ENCODE data around the gene NFIA. TPM values are rescaled to one million over a fixed set of nuclear protein-coding genes. Genes with fewer than 3 reads are reported as not detected.

The NFIA gene
- polyA plus RNA-seq, 3 donors: 1.4 to 5.3 (median 2.4) TPM

DNA sequence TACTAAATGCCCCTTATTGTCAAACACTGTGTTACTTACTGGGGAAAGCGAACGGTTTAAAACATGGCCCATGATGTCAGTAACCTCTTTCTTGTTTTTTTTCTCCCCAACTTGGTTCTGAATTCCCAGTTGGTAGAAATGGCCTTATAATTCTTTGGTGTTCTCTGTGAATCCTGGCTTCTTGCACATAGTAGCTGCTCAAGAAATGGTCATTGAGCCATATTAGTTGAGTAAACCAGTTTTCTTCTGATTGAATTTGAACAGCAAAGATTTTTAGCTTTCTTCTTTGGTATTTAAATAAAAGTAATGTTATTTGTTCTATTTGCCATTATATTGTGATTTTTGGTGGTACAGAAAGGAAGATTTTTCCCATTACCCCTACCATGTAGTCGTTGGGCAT lies 87.3 kb downstream of the NFIA start:
- no peak overlapping the region for H3K9ac ChIP-seq (ENCODE audit: insufficient read depth, low read length, poor library complexity, severe bottlenecking)
- no peaks in the 10 kb centered on the region for H3K4me1 ChIP-seq (ENCODE audit: control insufficient read depth in 1 of 2, insufficient read depth in 2 of 2, low read length in 2 of 2)
- WGBS (ENCODE audit: insufficient coverage): no CpG with 5 or more reads among the region's 3 CpGs

GRCh38 chr1:61170328-61171238 lies 88.2 kb downstream of the NFIA start:
- no peak overlapping the region for H2AFZ ChIP-seq (ENCODE audit: insufficient read depth, low read depth, low read length, poor library complexity, severe bottlenecking)
- no peak overlapping the region for H3K27ac ChIP-seq (ENCODE audit: low read depth in 1 of 2, low read length in 2 of 2)
- no peaks in the 10 kb centered on the region for H3K27me3 ChIP-seq (ENCODE audit: control insufficient read depth in 2 of 2, insufficient read depth in 2 of 2, low read length in 2 of 2)
- WGBS (ENCODE audit: insufficient coverage): 88% methylated on average over 1 of the region's 6 CpGs
- TF ChIP-seq, protein P1, sequence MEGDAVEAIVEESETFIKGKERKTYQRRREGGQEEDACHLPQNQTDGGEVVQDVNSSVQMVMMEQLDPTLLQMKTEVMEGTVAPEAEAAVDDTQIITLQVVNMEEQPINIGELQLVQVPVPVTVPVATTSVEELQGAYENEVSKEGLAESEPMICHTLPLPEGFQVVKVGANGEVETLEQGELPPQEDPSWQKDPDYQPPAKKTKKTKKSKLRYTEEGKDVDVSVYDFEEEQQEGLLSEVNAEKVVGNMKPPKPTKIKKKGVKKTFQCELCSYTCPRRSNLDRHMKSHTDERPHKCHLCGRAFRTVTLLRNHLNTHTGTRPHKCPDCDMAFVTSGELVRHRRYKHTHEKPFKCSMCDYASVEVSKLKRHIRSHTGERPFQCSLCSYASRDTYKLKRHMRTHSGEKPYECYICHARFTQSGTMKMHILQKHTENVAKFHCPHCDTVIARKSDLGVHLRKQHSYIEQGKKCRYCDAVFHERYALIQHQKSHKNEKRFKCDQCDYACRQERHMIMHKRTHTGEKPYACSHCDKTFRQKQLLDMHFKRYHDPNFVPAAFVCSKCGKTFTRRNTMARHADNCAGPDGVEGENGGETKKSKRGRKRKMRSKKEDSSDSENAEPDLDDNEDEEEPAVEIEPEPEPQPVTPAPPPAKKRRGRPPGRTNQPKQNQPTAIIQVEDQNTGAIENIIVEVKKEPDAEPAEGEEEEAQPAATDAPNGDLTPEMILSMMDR (IDR thresholded peaks at IDR 0.05): no peak
- no peak overlapping the region for H3K4me3 ChIP-seq (replicated peaks in 1 of 3; ENCODE audit: low read depth in 2 of 3, low read length in 3 of 3)
- H3K4me1 ChIP-seq (ENCODE audit: control insufficient read depth in 1 of 2, insufficient read depth in 2 of 2, low read length in 2 of 2): no peaks in the 10 kb centered on the region
- no peak overlapping the region for H3K27ac Mint-ChIP-seq
- H3K9ac ChIP-seq (ENCODE audit: insufficient read depth, low read length, poor library complexity, severe bottlenecking): no peak overlapping the region
- no peak overlapping the region for H3K4me2 ChIP-seq (replicated peaks; ENCODE audit: extremely low read depth, low read length, poor library complexity, severe bottlenecking)
- H3K4me3 Mint-ChIP-seq: no peak overlapping the region
- intact Hi-C loops (cut with micrococcal nuclease): no loop called here
- H3K9me3 ChIP-seq (replicated peaks in 1 of 2; ENCODE audit: control insufficient read depth in 1 of 2, insufficient read depth in 1 of 2, low read length in 2 of 2): no peaks in the 10 kb centered on the region
- no peaks in the 10 kb centered on the region for H3K9me3 Mint-ChIP-seq
- H4K20me1 ChIP-seq (ENCODE audit: insufficient read depth, low read length): no peaks in the 10 kb centered on the region
- peaks cover 0 to 1% of the 10 kb centered on the region in 2 donors for H3K36me3 Mint-ChIP-seq
- no peaks in the 10 kb centered on the region for H3K36me3 ChIP-seq (replicated peaks in 1 of 2; ENCODE audit: control insufficient read depth in 1 of 2, insufficient read depth in 2 of 2, low read length in 2 of 2)
- no peaks in the 10 kb centered on the region for H3K79me2 ChIP-seq (ENCODE audit: insufficient read depth, low read length)
- peaks cover 0 to 2% (median 0%) of the 10 kb centered on the region in 3 donors for H3K27me3 Mint-ChIP-seq (ENCODE audit: low read depth in 3 of 3)
- DNase-seq: no peak
- no peaks in the 10 kb centered on the region for H3K4me1 Mint-ChIP-seq

More for the DNA sequence above, 87.3 kb downstream of the NFIA start:
- H3K4me1 Mint-ChIP-seq: no peaks in the 10 kb centered on the region
- H3K36me3 ChIP-seq (replicated peaks in 1 of 2; ENCODE audit: control insufficient read depth in 1 of 2, insufficient read depth in 2 of 2, low read length in 2 of 2): no peaks in the 10 kb centered on the region
- no peaks in the 10 kb centered on the region for H4K20me1 ChIP-seq (ENCODE audit: insufficient read depth, low read length)
- H3K27me3 ChIP-seq (ENCODE audit: control insufficient read depth in 2 of 2, insufficient read depth in 2 of 2, low read length in 2 of 2): no peaks in the 10 kb centered on the region
- H3K79me2 ChIP-seq (ENCODE audit: insufficient read depth, low read length): no peaks in the 10 kb centered on the region
- H3K27ac ChIP-seq (ENCODE audit: low read depth in 1 of 2, low read length in 2 of 2): no peak overlapping the region
- H3K4me2 ChIP-seq (replicated peaks; ENCODE audit: extremely low read depth, low read length, poor library complexity, severe bottlenecking): no peak overlapping the region
- no peaks in the 10 kb centered on the region for H3K9me3 ChIP-seq (replicated peaks in 1 of 2; ENCODE audit: control insufficient read depth in 1 of 2, insufficient read depth in 1 of 2, low read length in 2 of 2)
- H3K9me3 Mint-ChIP-seq: no peaks in the 10 kb centered on the region
- no peak for DNase-seq
- intact Hi-C loops (cut with micrococcal nuclease): no loop called here
- H3K27ac Mint-ChIP-seq: no peak overlapping the region
- peaks cover 0 to 2% (median 0%) of the 10 kb centered on the region in 3 donors for H3K27me3 Mint-ChIP-seq (ENCODE audit: low read depth in 3 of 3)
- TF ChIP-seq, protein P1 (IDR thresholded peaks at IDR 0.05): no peak
- H3K4me3 Mint-ChIP-seq: no peak overlapping the region
- no peak overlapping the region for H3K4me3 ChIP-seq (replicated peaks in 1 of 3; ENCODE audit: low read depth in 2 of 3, low read length in 3 of 3)
- H3K36me3 Mint-ChIP-seq: peaks cover 0 to 1% of the 10 kb centered on the region in 2 donors
- no peak overlapping the region for H2AFZ ChIP-seq (ENCODE audit: insufficient read depth, low read depth, low read length, poor library complexity, severe bottlenecking)
